RPMI8226 (cell line): ENCODE data around the gene C2CD2.

Experiments used
- DNase-seq: peaks from one replicate; pipeline ENCODE4 v3.0.0-alpha.2; 2015

The C2CD2 gene

DNA sequence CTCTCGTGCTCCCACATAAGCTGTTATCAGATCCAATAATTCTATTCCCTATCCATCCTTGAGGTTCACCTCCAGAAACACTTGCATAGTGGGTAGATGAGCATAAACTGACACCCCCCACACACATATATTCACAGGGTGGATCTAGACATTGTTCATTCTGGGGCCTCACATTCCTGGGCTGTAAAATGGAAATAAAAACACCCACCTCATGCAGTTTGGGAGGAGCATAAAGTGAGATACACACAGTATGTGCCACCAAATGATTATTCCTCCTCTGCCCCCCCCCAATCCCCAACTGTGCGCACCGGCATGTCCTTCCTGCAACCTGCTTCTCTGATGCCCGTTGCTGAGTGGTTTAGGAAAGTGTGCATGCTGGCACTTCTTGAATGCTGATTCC is 92.6 kb downstream of the C2CD2 start:
- no peak for DNase-seq

DNA sequence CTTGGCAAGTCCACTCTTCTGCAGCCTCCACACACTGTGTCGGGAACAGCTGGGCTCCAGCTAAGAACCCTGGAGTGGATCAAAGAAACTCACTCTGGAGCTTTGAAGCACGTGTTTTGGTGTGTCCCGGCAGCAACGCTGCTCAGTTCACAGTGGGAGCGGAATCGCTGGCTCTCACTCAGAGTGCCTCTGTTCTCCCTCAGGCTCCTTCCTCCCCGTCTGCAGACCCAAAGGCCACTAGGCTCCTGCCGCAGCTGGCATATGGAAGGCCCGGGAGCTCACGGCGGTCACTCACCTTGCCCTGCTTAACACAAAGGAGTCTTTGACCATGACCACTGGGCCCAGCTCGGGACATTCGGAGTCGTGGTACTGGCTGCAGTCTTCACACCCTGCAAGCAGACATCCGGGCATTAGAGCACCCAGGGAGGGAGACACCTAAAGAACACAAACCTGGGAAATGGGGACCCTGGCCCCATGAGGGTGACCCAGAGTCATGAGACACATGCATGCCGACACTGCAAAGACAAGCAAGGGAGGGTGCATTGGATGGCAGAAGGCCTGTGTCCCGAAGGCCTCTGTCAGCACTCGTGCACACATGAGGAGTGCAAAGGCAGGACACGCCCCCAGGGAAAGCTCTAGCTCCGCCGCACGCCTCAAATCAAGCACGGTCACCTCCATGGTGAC is 94.4 kb downstream of the C2CD2 start:
- DNase-seq: no peak

DNA sequence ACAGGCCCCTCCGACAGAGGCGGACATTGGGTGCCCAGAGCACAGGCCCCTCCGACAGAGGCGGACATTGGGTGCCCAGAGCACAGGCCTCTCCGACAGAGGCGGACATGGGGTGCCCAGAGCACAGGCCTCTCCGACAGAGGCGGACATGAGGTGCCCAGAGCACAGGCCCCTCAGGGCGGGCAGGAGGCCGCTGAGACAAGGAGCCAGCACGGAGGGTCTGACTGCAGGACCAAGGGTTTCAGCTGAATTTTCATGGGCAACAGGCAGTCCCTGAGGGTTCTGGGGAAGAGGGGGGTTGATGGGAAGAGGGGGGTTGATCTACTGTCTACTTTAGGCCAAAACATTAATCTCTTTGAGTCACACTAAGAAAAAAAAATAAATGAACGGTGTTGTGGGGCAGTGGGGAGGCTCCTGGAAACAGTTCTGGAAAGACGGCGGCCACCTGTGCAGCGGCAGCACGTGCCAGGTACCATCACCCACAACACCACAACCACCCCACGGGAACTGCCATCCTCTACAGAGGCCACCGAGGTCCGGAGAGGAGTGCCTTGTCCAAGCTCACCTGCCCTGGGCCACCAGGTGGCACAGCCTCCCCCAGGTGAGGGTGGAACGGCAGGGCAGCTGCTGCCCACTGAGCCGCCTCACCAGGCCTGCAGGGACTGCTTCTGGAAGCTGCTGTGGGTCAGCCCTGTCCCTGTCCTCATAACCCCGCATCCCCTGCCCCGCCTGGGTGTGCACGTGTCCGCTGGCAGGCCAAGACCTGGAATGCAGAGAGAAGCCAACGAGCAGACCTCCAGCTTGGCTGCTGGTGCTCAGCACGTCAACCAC is 95.1 kb downstream of the C2CD2 start:
- no peak for DNase-seq

- no peak for DNase-seq
Observed at GRCh38 chr21:41857771-41858300, 96.0 kb downstream of the C2CD2 start.

- DNase-seq: no peak
Observed at GRCh38 chr21:41856572-41856971, 97.2 kb downstream of the C2CD2 start.

DNA sequence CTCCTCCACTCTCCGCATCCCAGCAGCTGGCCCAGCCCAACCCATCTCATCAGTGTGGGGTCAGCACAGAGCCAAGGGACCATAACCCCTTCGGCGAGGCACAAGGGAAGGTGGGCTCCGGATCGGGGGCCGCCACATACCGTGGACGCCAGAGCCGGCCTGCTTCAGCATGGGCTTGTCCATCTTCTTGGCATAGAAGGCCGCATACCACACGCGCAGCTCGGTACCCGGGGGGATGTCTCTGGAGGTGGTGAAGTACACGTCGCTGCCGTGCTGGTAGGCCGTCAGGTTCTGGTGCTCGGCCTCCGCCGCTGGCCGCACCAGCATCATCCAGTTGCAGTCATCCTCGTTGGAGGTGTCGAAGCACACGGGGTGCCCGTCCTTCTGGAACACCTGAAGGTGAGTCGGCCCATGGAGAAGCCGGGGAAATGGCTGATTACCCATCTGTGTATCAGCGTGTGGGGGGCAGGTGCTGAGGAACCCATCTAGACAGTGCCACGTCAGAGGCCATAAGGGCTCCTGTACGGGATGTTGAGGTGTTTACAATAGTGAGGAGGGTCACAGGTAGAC is 99.3 kb downstream of the C2CD2 start:
- DNase-seq: no peak

DNA sequence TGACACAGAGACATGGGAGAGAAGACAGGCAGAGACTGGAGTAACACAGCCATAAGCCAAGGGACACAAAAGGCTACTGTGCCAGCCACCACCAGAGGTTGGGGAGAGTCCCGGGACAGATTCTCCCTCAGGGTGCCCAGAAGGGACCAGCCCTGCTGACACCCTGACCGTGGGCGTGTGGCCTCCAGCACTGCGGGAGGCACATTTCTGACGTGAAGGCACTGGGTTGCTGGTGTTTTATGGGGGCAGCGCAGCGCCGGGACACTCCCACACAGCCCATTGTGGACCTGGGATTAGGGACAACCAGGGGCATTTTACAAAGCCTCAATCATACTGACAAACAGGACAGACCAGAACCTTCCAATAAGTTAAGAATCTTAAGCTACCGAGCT is 100.9 kb downstream of the C2CD2 start:
- DNase-seq: no peak

GRCh38 chr21:41852151-41852928 is 101.5 kb downstream of the C2CD2 start:
- no peak for DNase-seq

DNA sequence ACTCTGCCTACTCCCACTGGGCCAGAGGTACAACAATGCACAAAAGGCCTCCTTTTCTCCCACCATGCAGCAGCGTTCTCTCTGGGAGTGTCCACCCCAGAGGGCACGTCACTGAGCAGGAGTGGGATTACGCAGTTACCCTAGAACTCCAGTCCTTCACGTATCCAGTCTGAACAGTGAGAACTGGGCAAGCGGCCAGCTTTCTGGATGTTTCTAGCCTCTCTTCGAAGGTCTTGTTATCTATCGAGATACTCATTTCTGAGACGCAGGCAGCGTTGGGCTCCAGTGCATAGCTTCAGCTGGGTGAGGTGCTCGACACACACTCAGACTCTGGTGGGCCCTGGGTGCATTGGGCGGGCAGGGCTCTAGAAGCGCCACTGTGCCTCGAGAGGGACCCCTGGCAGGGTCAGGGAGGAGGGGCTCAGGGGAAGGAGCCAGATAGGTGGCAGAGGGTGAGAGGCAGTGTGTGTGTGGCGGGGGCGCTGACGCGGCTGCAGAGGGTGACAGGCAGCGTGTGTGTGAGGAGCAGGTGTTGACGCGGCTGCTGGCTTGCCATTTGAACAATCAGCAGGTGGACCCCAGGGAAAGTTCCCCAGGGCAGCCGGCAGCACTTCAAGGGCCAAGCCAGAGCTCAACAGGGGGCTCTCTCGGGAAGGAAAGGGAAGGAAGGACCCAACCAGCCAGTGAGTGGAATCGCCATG is 102.6 kb downstream of the C2CD2 start:
- no peak for DNase-seq

DNA sequence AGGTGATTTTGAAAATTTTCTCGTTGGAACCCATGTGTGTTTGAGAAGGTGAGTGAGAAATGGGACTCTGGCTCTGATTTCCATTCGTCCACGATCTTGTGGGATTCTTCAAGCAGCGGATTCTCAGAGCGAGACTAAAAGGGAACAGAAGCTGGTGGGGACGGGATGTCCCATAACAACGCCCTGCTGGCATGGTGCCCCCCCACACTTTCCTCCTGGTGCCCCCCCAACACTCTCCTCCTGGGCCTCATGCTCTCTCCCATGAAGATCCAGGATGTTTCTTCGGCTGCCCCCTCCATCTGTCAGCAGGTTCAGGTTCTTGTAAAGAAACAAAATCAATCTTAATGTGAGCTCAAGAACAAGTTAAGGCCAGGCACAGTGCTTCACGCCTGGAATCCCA is 103.7 kb downstream of the C2CD2 start:
- no peak for DNase-seq

DNA sequence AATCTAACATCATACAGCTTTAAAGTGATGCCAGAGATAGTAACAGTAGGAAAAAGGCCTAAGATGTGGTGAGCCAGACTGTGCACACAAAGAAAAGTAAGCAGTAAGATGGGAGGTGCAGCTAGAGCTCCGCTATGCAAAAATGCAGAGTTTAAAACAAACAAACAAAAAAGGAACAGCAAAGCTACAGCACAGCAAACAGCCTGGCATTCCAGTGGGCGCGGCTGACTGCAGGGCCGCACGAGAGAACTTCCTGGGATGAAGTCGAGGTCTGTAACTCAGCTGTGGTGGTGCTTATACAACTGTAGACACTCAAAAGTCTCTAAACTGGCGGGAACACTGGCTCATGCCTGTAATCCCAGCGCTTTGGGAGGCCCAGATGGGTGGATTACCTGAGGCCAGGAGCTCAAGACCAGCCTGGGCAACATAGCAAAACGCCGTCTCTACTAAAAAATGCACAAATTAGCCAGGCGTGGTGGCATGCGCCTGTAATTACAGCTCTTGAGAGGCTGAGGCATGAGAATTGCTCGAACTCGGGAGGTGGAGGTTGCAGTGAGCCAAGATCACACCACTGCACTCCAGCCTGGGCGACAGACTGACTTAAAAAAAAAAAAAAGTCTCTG is 104.7 kb downstream of the C2CD2 start:
- DNase-seq: no peak

- DNase-seq: no peak
Observed at GRCh38 chr21:41848533-41848932, 105.3 kb downstream of the C2CD2 start.

- peak; percentile 18 for DNase-seq
Observed at GRCh38 chr21:41847066-41847804, 106.6 kb downstream of the C2CD2 start.

DNA sequence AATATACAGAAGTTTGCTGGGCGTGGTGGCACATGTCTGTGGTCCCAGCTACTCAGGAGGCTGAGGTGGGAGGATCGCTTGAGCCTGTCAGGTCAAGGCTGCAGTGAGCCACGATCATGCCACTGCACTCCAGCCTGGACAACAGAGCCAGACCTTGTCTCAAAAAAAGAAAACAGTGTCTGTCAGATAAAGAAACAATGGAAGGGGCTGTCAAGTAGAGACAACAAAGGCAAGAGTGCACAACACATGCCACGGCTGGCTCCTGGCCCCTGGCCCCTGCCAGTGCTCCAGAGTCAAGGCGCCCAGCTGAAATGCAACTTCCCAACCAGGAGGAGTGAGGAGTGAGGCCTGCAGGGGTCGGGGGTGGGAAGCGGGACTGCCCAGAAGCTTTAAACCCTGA is 107.3 kb downstream of the C2CD2 start:
- DNase-seq: no peak

GRCh38 chr21:41846033-41846317 is 107.8 kb downstream of the C2CD2 start:
- no peak for DNase-seq

- no peak for DNase-seq
Observed at GRCh38 chr21:41845310-41846032, 108.3 kb downstream of the C2CD2 start.

DNA sequence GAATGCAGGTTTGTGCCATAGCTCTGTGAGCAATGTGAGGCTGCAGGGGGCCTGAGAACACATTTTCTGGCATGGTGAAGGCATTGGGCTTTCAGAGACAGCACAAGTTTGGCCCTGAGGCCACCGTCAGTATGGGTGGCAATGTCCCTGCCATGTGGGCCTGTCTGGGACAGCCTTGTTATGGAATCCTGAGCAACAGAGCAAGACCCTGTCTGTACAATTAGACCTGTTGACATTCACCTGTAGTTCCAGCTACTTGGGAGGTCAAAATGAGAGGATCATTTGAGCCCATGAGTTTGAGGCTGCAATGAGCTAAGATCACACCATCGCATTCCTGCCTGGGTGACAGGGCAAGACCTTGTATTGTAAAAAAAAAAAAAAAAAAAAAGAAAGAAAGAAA is 110.2 kb downstream of the C2CD2 start:
- DNase-seq: no peak

GRCh38 chr21:41840880-41841279 is 112.9 kb downstream of the C2CD2 start:
- no peak for DNase-seq

GRCh38 chr21:41839387-41840000 is 114.3 kb downstream of the C2CD2 start:
- DNase-seq: no peak

- DNase-seq: no peak
Observed at GRCh38 chr21:41837756-41838297, 116.0 kb downstream of the C2CD2 start.
